Right lobe of liver (tissue), 6 donors: Measurements from ENCODE around the gene CD4. TPM values are rescaled to one million over a fixed set of nuclear protein-coding genes. Genes with fewer than 3 reads are reported as not detected.

Source experiments
- ATAC-seq, 4 donors: fragments of 200-7000 bp; cut with Tn5 transposase; one replicate each; pipeline ENCODE4 v1.9.1; 2020; ENCODE audit warnings: mild to moderate bottlenecking in 4 of 4, moderate library complexity in 4 of 4
- DNase-seq, 3 donors: peaks; one replicate each; pipeline ENCODE4 v3.0.0-alpha.2; 2020
- H3K27ac ChIP-seq, 3 donors: fragments of 200-600 bp; one replicate each; pipeline ENCODE4 v1.8.0; 2022
- H3K27me3 ChIP-seq, 2 donors: fragments of 200-600 bp; one replicate each; pipeline ENCODE4 v1.8.0; 2022
- H3K36me3 ChIP-seq, 4 donors: fragments of 200-600 bp; sonication (generic) in 1 of 4; one replicate each; pipeline versions ENCODE4 v1.5.1 to v1.8.0; 2017 to 2022; ENCODE audit warnings: control low read depth in 1 of 4
- H3K4me1 ChIP-seq, 4 donors: fragments of 200-600 bp; sonication (generic) in 1 of 4; one replicate each; pipeline versions ENCODE4 v1.5.1 to v1.8.0; 2017 to 2022; ENCODE audit warnings: control low read depth in 1 of 4
- H3K4me3 ChIP-seq, 3 donors: fragments of 200-600 bp; one replicate each; pipeline ENCODE4 v1.8.0; 2022
- H3K9me3 ChIP-seq, 4 donors: fragments of 200-600 bp; sonication (generic) in 1 of 4; one replicate each; pipeline versions ENCODE4 v1.5.1 to v1.8.0; 2017 to 2022; ENCODE audit warnings: control low read depth in 1 of 4
- POLR2A ChIP-seq: fragments of 450-650 bp; IDR thresholded peaks from one replicate; pipeline ENCODE4 v1.6.1; 2017; ENCODE audit warnings: antibody characterized with exemption, mild to moderate bottlenecking
- WGBS: methylation state at CpG from one replicate; pipeline ENCODE4 v1.1.6; 2018; ENCODE audit warnings: low coverage, low lambda C conversion rate; ENCODE audit not compliant: insufficient coverage; ENCODE audit errors: missing lambda C conversion rate; 5-methylcytosine and 5-hydroxymethylcytosine counted together
- intact Hi-C, 2 donors: fragments of 100-400 bp; cut with DNase I; formaldehyde crosslinking; loops; one replicate each; pipeline versions ENCODE4 v1.11.2 to v1.14.1; 2022
- total RNA-seq, 6 experiments: library from RNA; depleted of rRNA in 2 of 6; stranded (reverse); fragments of >200 nt in 2 of 6; fragmentation: NEBNext Ultra II Directional in 3 of 6; extraction: Animal tissue kit (Norgen Biotek cat#: 25700) in 3 of 6; gene quantifications; one replicate each; pipeline versions ENCODE4 v1.1.0 to v1.2.4, GENCODE V29; 2016 to 2023
- TF ChIP-seq, protein P1 (sequence below), 4 donors: fragments of 200-600 bp in 3 of 4; fragments of 450-650 bp in 1 of 4; IDR thresholded peaks; one replicate each; pipeline versions ENCODE4 v1.5.1 to v1.8.0; 2016 to 2022; ENCODE audit warnings: antibody characterized with exemption in 4 of 4, mild to moderate bottlenecking in 2 of 4
- donor health status: DM: no; HTN: yes; CAD: no.
- donor health status: DM: no; HTN: no; CAD: no.
- donor health status: DM: no; HTN: no; CAD: no.
- donor health status: DM: no; HTN: yes; CAD: no.
- donor health status: DM: no; HTN: yes; CAD: no.

Gene CD4
- total RNA-seq, 6 experiments from 2014 or later, result 10.0 to 41.6 (median 28.1) TPM

DNA sequence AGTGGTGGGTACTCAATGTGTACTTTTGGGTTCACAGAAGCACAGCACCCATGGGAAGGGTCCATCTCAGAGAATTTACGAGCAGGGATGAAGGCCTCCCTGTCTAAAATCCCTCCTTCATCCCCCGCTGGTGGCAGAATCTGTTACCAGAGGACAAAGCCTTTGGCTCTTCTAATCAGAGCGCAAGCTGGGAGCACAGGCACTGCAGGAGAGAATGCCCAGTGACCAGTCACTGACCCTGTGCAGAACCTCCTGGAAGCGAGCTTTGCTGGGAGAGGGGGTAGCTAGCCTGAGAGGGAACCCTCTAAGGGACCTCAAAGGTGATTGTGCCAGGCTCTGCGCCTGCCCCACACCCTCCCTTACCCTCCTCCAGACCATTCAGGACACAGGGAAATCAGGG is 30.8 kb downstream of the CD4 start:
- H3K4me3 ChIP-seq, result no peak overlapping the region
- ATAC-seq, result peak in 1 of 4 donors; percentile 14
- DNase-seq, result no peak
- H3K9me3 ChIP-seq, result no peaks in the 10 kb centered on the region
- H3K36me3 ChIP-seq, result no peaks in the 10 kb centered on the region
- TF ChIP-seq, protein P1, sequence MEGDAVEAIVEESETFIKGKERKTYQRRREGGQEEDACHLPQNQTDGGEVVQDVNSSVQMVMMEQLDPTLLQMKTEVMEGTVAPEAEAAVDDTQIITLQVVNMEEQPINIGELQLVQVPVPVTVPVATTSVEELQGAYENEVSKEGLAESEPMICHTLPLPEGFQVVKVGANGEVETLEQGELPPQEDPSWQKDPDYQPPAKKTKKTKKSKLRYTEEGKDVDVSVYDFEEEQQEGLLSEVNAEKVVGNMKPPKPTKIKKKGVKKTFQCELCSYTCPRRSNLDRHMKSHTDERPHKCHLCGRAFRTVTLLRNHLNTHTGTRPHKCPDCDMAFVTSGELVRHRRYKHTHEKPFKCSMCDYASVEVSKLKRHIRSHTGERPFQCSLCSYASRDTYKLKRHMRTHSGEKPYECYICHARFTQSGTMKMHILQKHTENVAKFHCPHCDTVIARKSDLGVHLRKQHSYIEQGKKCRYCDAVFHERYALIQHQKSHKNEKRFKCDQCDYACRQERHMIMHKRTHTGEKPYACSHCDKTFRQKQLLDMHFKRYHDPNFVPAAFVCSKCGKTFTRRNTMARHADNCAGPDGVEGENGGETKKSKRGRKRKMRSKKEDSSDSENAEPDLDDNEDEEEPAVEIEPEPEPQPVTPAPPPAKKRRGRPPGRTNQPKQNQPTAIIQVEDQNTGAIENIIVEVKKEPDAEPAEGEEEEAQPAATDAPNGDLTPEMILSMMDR (IDR thresholded peaks at IDR 0.05), result no peak
- no peak for TF ChIP-seq POLR2A
- peaks cover 0 to 5% (median 0%) of the 10 kb centered on the region in 4 donors for H3K4me1 ChIP-seq
- H3K27me3 ChIP-seq, result no peaks in the 10 kb centered on the region
- H3K27ac ChIP-seq, result peak overlapping the region in 1 of 3 donors; percentile 5
- intact Hi-C loops, result no loop called here
- WGBS, result 60% methylated on average over 1 of the region's 5 CpGs

DNA sequence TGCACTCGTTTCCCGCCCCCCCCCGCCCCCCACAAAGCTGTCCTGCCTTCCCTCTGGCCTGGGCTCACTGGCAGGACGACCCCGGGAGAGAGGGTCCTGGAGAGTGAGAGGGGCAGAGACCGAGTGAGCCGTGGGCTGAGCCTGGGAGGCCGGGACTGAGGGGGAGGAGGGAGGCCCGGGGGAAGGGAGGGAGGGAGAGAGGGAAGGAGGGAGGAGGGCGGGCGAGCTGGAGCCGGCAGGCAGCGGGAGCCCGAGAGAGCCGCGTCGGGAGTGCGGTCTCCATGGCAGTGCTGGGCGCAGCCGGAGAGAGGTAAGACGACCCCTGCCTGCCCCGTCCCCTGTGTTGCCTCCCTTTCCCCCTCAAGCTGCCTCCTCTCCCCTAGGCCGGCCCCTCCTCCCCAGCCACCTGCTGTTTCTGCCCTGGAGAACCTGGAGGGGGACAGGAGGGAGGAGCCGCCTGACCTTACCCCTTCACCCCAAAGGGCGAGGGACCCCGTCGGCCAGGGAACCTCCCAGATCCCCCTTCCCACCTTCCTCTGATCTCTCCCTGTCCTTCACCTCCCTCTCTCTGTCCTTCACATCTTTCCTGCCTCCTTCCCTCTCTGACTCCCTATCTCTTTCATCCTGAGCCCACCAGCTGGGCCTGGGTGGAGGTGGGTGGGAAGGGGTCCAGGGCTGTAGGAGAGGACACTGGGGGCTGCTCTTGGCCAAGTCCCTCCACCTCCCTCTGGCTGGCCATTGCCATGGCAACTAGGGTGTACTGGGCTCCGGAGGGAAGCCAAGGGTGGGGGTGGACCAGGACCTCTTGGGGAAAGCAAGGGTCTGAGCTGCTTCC is 32.5 kb downstream of the CD4 start, which contains the start of gene GPR162:
Gene GPR162, plus strand, starts transcription at position 231 of the 835 bp plus-strand sequence. CDS start 2,078 bp downstream, outside the sequence.
- DNase-seq, result peak in 1 of 3 donors; percentile 55
- intact Hi-C loops, result no loop called here
- Histone ChIP-seq H3K4me1 (peaks cover 0 to 5% (median 0%) of the 10 kb centered on the region in 4 donors), H3K9me3 (no peaks in the 10 kb centered on the region), H3K27ac (peak within 1 kb of the TSS in 2 of 3 donors; percentile 6 to 18), H3K4me3 (peak within 1 kb of the TSS; percentile 19 to 29 (median 20)), H3K27me3 (no peaks in the 10 kb centered on the region), H3K36me3 (no peaks in the 10 kb centered on the region)
- 2% methylated on average over 23 of the region's 28 CpGs for WGBS
- peak; percentile 33 to 54 (median 42) for ATAC-seq
- TF ChIP-seq, protein P1 (IDR thresholded peaks at IDR 0.05), result no peak
- TF ChIP-seq POLR2A, result no peak

DNA sequence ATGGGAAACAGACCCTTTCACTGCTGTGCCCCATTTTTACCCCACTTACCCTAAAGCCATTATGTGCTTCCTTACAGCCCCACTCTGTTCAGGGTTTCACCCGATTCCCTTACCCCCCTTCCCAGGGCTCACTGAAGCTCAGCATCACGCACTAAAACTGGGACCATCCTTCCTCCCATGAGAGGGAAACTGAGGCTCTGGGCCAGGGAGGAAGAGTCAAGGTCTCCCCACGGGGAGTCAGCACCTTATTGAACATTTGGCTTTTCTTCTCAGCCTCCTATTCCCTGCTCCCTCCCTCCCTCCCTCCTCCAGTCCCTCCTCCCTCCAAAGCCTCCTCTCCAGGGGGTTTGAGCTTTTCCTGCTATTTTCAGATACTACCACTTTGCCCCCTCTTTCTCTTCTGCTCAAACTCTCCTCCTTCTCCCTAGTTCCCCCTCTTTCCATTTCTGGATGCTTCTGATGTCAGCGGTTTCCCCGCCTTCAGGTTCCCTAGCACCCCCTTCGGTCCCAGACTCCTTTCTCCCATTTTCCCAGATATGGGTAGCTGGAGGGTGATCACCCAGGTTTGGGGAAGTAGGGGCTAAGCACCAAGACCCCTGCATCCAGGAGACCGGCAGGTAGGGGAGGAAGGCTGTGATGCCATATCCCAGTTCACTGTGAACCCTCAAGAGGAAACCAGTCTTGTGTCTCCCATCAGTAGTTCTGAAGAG is 33.3 kb downstream of the CD4 start:
- 62% methylated on average over 7 of the region's 7 CpGs for WGBS
- no peaks in the 10 kb centered on the region for H3K27me3 ChIP-seq
- no peak for TF ChIP-seq POLR2A
- TF ChIP-seq, protein P1 (IDR thresholded peaks at IDR 0.05), result no peak
- no peak overlapping the region for H3K27ac ChIP-seq
- no peak overlapping the region for H3K4me3 ChIP-seq
- no peak for DNase-seq
- intact Hi-C loops, result no loop called here
- H3K36me3 ChIP-seq, result no peaks in the 10 kb centered on the region
- no peak for ATAC-seq
- H3K9me3 ChIP-seq, result no peaks in the 10 kb centered on the region
- peaks cover 0 to 5% (median 0%) of the 10 kb centered on the region in 4 donors for H3K4me1 ChIP-seq

DNA sequence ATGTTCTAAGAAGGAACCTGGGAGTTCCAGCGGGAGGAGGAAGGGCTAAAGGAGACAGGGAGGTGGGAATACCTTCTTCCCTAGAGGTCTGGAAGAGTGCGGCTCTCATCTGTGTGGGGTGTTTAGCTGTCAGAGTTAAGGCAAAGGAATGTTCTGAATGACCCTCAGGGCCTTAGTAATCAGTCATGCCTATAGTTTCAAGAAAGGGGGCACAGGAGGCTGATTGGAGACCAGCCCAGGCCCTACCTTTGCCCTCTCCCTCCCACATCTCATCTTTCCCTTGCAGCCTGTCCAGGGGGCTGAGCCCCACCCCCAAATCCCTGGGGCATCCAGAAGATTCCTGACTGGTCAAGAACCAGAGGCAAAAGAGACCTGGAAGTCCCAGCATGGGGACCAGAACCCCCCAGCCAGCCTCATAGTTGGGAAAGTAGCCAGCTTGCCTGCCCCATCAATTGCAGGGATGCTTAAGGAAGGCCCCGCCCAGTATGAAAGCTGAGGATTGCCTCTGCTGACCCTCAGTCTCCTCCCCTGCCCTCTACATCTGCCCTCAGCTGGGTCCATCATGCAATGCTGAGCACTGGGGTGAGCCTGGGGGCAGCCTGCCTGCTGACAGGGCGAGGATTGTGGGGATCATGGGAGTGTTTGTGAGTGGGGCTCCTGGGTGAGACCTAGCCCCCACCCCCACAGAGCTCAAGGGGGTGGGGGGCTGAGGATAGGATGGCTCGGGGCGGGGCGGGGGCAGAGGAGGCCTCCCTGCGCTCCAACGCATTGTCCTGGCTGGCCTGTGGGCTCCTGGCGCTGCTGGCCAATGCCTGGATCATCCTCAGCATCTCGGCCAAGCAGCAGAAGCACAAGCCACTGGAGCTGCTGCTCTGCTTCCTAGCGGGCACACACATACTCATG is 34.1 kb downstream of the CD4 start:
- Histone ChIP-seq H3K4me1 (peaks cover 0 to 5% (median 0%) of the 10 kb centered on the region in 4 donors), H3K27ac (no peak overlapping the region), H3K9me3 (no peaks in the 10 kb centered on the region), H3K4me3 (no peak overlapping the region), H3K27me3 (no peaks in the 10 kb centered on the region), H3K36me3 (no peaks in the 10 kb centered on the region)
- TF ChIP-seq, protein P1 (IDR thresholded peaks at IDR 0.05), result no peak
- no peak for TF ChIP-seq POLR2A
- DNase-seq (no peak), ATAC-seq (no peak)
- 64% methylated on average over 4 of the region's 12 CpGs for WGBS
- intact Hi-C loops, result no loop called here
